ENCODE measurements around the gene NTN4. TPM values are rescaled to one million over a fixed set of nuclear protein-coding genes. Genes with fewer than 3 reads are reported as not detected.
"Not testable (repeated sequence)": the region's sequence is repeated elsewhere in the genome, so short reads cannot be mapped to it uniquely, and the experiment has no call there.

Gene NTN4
- total RNA-seq, 2 experiments from 2014 or later: not detected

DNA sequence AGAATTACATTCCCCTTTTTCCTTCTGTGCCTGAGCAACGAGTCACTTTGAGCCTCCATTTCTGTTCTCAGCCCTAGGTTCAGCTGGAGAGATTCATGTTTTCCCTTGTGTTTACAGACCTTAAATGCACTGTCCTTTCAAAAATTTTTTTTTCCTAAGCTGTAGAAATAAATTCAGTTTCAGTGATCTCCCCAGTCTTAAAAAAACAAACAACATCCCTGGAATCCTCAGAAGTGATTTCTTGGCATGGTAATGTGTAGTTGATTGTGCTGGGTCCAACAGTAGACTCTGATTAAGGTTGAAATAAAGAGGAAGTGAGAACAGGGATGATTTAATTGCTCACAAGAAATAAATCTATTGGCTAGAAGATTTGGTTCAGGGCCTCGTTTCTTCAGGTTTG lies 89.3 kb downstream of the NTN4 start:
- no peaks in the 10 kb centered on the region for H3K36me3 Mint-ChIP-seq
- no peaks in the 10 kb centered on the region for H3K9me3 Mint-ChIP-seq (ENCODE audit: low read depth)
- no peak overlapping the region for H3K4me3 Mint-ChIP-seq
- ATAC-seq (no peak), DNase-seq (no peak)
- H3K27ac Mint-ChIP-seq: no peak overlapping the region
- CTCF ChIA-PET: no interaction called here
- H3K4me1 Mint-ChIP-seq: peaks cover 7% of the 10 kb centered on the region
- peaks cover 37% of the 10 kb centered on the region for H3K27me3 Mint-ChIP-seq

DNA sequence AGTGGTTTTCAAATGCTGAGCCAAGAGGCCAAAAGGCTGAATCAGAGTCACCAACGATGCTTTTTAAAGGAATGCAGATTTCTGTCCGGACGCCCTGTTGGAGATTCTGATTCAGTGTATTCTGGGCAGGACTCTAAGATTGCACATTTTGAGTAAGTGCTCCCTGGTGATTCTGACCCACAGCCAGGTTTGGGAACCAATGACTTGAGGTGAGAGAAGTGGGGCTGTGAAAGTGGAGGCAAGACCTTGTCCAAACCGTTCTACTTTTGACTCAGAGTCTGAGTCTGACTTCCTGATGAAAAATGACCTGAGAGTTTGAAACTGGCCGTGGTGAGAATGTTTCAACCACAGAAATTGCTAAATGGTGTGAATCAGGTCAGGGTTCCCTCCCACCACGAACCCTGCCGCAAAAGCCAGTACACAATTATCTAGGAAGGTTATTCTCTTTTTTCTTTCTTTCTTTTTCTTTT lies 90.2 kb downstream of the NTN4 start:
- no peak overlapping the region for H3K27ac Mint-ChIP-seq

DNA sequence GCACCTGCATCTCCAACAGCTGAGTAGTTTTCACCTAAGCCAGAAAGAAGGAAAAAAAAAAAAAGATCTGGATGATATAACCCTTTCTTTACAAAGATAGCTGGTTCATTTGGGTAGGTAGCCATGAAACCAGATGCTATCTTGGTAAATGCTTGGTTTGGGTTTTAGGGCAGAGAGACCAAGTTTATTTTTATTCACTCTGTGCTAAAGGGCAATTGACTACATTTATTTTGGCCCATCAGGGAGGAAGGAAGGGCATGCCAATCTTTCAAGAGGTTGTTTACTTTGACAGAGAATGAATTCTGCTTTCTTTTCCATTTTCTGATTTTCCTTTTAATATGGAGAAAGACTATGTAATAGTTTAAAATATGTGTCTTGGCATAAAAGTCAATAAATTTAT lies 91.0 kb downstream of the NTN4 start:
- no peaks in the 10 kb centered on the region for H3K9me3 Mint-ChIP-seq (ENCODE audit: low read depth)
- ATAC-seq: no peak

More for the DNA sequence above, 90.2 kb downstream of the NTN4 start:
- CTCF ChIA-PET: no interaction called here
- Mint-ChIP-seq H3K9me3 (ENCODE audit: low read depth) (no peaks in the 10 kb centered on the region), H3K4me3 (no peak overlapping the region), H3K4me1 (peaks cover 7% of the 10 kb centered on the region), H3K27me3 (peaks cover 34% of the 10 kb centered on the region), H3K36me3 (no peaks in the 10 kb centered on the region)
- no peak for ATAC-seq
- no peak for DNase-seq

DNA sequence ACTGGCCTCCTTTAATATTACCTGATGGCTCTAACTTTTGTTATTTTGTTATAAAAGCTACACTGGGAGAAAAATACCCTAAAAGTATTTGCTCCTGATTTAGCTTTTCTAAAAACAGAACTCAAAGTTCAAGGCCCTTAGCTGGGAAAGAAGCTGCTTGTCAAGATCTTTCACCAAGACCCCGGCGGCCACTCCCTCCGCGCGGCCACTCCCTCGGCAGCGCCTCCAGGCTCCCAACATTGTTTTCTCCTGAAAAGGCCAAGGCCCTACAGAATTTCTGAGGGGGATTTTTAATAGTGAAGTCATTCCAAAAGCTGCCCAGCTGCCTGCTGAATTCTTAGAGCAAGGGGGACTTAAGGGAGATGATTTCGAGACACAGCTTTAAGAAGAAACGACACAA lies 96.4 kb downstream of the NTN4 start:
- Mint-ChIP-seq H3K27me3 (peaks cover 4% of the 10 kb centered on the region), H3K27ac (no peak overlapping the region), H3K4me3 (no peak overlapping the region), H3K36me3 (no peaks in the 10 kb centered on the region), H3K4me1 (no peaks in the 10 kb centered on the region), H3K9me3 (ENCODE audit: low read depth) (no peaks in the 10 kb centered on the region)
- CTCF ChIA-PET: no interaction called here
- ATAC-seq: no peak
- no peak for DNase-seq

More for the DNA sequence above, 91.0 kb downstream of the NTN4 start:
- Mint-ChIP-seq H3K36me3 (no peaks in the 10 kb centered on the region), H3K4me3 (no peak overlapping the region), H3K27me3 (peaks cover 30% of the 10 kb centered on the region), H3K27ac (no peak overlapping the region), H3K4me1 (peaks cover 7% of the 10 kb centered on the region)
- CTCF ChIA-PET: interaction anchor here (0.6 kb wide), 1 partner anchor 31 kb away, joined by 3 read pairs; no protein-coding TSS in a partner anchor
- no peak for DNase-seq

DNA sequence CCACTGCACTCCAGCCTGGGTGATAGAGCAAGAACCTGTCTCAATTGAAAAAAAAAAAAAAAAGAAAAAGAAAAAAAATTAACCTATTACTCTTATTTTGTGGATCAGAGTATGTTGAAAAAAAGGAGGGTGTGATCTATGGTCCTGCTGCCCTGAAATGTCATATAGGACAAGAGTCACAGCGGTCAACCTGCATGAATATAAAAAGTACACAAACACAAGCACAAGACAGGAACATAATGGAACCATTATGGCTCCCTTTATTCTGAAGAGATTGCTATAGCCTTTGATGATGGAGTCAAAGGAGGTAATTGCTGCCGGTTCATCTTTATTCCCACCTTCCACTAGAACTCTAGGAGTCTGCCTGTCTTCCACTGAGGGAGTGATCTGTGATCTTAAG lies 96.9 kb downstream of the NTN4 start:
- Mint-ChIP-seq H3K36me3 (no peaks in the 10 kb centered on the region), H3K9me3 (ENCODE audit: low read depth) (no peaks in the 10 kb centered on the region), H3K27ac (no peak overlapping the region), H3K27me3 (peaks cover 4% of the 10 kb centered on the region), H3K4me3 (no peak overlapping the region), H3K4me1 (no peaks in the 10 kb centered on the region)
- no peak for ATAC-seq
- no peak for DNase-seq
- CTCF ChIA-PET: no interaction called here

DNA sequence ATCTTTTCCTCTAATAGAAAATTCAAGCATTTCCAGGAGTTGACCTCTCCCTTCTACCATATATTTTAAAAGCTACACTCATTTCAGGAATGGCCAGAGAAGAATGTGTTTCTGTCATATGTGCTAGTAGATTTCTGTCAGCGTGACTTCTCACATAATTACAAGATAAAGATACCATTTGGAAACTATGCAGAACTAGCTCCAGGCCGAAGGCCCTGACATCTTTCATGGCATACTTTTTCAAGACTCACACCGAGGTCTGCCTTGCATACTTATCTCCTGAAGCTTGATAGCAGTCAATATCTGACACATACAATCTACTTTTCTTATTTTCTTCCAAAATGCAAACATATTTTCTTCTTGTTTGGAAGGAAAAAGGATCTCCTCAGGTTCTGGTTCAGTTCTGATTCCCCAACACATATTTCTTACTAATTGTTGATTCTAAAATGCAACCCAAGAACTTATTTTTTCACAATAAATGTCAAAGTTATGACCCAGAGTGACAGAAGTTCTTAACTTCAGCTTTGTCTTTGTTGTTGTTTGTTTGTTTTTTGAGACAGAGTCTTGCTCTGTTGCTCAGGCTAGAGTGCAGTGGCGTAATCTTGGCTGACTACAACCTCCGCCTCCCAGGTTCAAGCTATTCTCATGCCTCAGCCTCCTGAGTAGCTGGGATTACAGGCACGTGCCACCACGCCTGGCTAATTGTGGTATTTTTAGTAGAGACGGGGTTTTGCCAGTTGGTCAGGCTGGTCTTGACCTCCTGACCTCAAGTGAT lies 99.5 kb downstream of the NTN4 start:
- Mint-ChIP-seq H3K4me1 (no peaks in the 10 kb centered on the region), H3K9me3 (ENCODE audit: low read depth) (no peaks in the 10 kb centered on the region), H3K27ac (no peak overlapping the region), H3K4me3 (no peak overlapping the region), H3K36me3 (no peaks in the 10 kb centered on the region), H3K27me3 (no peaks in the 10 kb centered on the region)
- ATAC-seq (no peak), DNase-seq (no peak)
- CTCF ChIA-PET: no interaction called here

DNA sequence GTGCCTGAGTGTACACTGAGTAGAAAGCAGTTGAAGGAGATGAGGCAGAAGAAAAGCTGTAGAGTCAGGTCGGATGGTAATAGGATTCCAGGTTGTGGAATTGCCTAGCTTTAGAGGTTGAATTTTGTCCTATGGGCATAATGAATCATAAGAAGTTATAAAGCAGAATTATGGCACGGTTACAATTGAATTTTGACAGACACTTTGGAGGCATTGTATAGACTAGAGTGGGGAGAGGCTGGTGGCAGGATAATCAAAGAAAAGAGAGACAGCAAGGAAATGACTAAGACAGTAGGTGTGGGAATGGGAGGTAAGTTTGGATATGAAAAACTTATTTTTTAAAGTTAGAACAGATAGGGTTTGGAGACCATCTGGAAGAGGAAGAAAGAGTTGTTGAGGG lies 102.6 kb downstream of the NTN4 start:
- DNase-seq (no peak), ATAC-seq (no peak)
- Mint-ChIP-seq H3K36me3 (no peaks in the 10 kb centered on the region), H3K9me3 (ENCODE audit: low read depth) (no peaks in the 10 kb centered on the region), H3K27me3 (no peaks in the 10 kb centered on the region), H3K4me3 (no peak overlapping the region), H3K27ac (no peak overlapping the region), H3K4me1 (no peaks in the 10 kb centered on the region)
- CTCF ChIA-PET: no interaction called here

DNA sequence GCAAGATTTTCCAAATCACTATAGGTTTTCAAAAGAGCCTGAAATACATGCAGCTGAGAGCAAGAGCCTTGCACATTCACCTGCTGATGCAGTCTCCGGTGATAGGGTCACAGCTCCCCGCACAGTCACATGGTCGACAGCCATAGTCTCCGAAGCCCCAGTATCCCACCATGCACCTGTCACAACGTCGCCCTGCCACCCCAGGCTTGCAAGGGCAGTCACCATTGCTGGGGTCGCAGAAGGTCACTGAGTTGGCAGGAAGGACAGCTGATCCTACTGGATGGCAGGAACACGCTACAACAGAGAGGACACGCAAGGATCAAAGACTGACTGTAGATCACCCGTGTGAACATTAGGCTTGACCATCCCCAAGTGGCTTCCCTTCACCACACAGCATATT lies 107.1 kb downstream of the NTN4 start:
- CTCF ChIA-PET: no interaction called here
- Mint-ChIP-seq H3K4me1 (no peaks in the 10 kb centered on the region), H3K4me3 (no peak overlapping the region), H3K36me3 (no peaks in the 10 kb centered on the region), H3K27me3 (no peaks in the 10 kb centered on the region), H3K27ac (no peak overlapping the region), H3K9me3 (ENCODE audit: low read depth) (no peaks in the 10 kb centered on the region)
- ATAC-seq: no peak
- DNase-seq: no peak

DNA sequence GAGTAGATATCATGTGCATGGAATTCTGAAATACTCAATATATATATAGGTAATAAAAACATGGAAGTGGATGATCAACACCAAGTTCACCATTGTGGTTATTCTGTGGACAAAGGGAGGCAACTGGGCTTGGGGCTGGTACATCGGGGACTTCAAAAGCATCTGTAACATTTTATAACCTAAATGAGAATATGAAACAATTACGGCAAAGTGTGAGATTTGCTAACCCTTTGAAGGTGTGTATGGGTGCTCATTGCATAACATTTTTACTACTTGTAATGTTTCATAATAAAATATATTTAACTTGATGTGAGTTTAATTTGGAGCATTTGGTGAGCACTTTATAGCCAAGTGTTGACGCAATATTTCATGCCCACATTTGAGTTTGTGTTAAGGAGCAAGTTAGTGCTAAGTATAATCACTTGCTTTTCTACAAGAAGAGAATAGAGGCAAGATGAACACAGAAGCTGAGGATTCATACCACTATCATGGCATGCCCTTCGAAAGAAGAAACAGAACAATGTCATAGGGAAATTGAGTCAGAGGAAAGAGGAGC lies 109.3 kb downstream of the NTN4 start:
- ATAC-seq (no peak), DNase-seq (no peak)
- Mint-ChIP-seq H3K4me1 (no peaks in the 10 kb centered on the region), H3K4me3 (no peak overlapping the region), H3K27me3 (no peaks in the 10 kb centered on the region), H3K9me3 (ENCODE audit: low read depth) (no peaks in the 10 kb centered on the region), H3K27ac (no peak overlapping the region), H3K36me3 (no peaks in the 10 kb centered on the region)
- CTCF ChIA-PET: no interaction called here

DNA sequence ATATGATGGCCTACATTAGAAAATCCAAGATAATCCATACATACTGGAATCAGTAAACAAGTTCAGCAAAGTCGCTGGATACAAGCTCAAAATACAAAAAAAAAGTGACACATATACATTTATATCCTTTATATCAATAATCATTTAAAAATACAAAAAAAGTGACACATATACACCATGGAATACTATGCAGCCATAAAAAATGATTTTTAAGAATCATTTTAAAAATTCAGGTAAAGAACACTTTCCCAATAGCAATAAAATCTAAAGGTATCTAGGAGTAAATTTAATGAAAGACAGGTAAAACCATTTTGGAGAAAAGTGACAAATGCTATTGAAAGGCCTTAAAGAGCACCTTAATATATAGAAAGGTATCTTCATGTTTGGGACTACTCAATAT lies 111.9 kb downstream of the NTN4 start:
- Mint-ChIP-seq H3K36me3 (no peaks in the 10 kb centered on the region), H3K4me3 (no peak overlapping the region), H3K9me3 (ENCODE audit: low read depth) (no peaks in the 10 kb centered on the region), H3K27ac (no peak overlapping the region), H3K27me3 (peaks cover 7% of the 10 kb centered on the region), H3K4me1 (no peaks in the 10 kb centered on the region)
- DNase-seq (no peak), ATAC-seq (no peak)
- CTCF ChIA-PET: no interaction called here

DNA sequence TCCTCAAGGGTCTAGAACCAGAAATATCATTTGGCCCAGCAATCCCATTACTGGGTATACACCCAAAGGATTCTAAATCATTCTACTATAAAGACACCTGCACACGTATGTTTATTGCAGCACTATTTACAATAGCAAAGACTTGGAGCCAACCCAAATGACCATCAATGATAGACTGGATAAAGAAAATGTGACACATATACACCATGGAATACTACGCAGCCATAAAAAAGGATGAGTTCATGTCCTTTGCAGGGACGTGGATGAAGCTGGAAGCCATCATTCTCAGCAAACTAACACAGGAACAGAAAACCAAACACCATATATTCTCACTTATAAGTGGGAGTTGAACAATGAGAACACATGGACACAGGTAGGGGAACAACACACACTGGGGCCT lies 112.8 kb downstream of the NTN4 start:
- H3K4me1 Mint-ChIP-seq; CTCF ChIA-PET; H3K4me3 Mint-ChIP-seq; H3K27ac Mint-ChIP-seq; ATAC-seq; DNase-seq; H3K27me3 Mint-ChIP-seq; H3K9me3 Mint-ChIP-seq (ENCODE audit: low read depth); H3K36me3 Mint-ChIP-seq: not testable (repeated sequence)

DNA sequence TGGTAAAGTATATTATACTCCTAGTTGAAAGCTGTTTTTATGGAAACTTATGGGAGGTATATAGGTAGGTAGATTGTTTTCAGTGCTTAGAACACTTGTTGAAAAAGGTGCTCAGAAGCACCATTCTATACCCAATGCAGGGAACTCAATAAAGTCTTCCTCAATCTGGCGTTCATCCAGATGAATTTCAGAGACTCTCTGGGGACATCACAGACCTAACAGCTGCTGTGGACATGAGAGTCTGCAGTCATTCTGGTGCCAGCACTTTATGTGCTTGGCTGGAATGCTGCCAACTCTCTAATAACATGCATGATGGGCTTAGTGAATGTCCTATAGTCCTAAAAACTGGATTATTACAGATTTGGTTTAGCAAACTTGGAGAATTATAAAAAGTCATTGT lies 115.9 kb downstream of the NTN4 start:
- no peak for DNase-seq
- Mint-ChIP-seq H3K27me3 (peaks cover 7% of the 10 kb centered on the region), H3K9me3 (ENCODE audit: low read depth) (no peaks in the 10 kb centered on the region), H3K4me1 (no peaks in the 10 kb centered on the region), H3K36me3 (no peaks in the 10 kb centered on the region), H3K27ac (no peak overlapping the region), H3K4me3 (no peak overlapping the region)
- CTCF ChIA-PET: no interaction called here
- no peak for ATAC-seq

DNA sequence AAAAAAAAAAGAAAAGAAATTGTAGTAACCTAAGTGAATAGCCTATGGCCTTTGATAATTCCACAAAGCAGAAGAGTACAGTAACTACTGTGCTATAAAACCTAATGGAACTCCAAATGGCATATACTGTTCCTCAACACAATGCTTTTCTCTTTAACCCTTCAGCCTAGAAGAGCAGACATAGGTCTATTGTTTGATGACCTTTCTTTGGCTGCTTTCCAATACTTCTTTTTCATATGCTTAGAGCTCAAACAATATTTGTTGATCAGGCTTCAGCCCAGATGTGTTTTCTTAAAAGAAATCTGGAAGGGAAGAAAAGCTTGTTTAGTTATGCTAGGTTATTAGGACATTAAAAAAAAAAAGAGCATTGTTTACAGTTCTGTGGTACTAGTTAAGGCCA lies 116.4 kb downstream of the NTN4 start:
- DNase-seq (no peak), ATAC-seq (no peak)
- H3K4me3 Mint-ChIP-seq: no peak overlapping the region
- no peaks in the 10 kb centered on the region for H3K9me3 Mint-ChIP-seq (ENCODE audit: low read depth)
- H3K27me3 Mint-ChIP-seq: peaks cover 7% of the 10 kb centered on the region
- no peaks in the 10 kb centered on the region for H3K4me1 Mint-ChIP-seq
- no peak overlapping the region for H3K27ac Mint-ChIP-seq
- CTCF ChIA-PET: no interaction called here
- H3K36me3 Mint-ChIP-seq: no peaks in the 10 kb centered on the region

DNA sequence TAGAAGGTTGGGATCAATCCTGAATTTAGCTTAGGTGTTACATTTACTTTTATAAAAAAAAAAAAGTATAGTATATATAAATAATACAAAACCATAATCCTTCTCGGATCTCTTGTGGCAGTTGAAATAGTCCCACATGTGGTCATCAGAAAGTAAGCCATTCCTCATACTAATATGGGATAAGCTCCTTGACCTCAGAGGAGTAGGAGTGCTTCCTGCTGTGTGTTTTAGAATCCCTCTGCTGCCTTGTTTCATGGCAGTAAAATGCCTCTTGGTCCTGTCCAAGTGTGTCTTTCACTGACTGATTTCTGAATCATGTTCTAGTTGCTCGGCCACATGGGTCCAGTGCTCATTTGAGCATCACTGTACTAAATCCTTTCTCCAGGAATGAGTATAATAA lies 117.0 kb downstream of the NTN4 start:
- CTCF ChIA-PET: no interaction called here
- ATAC-seq (no peak), DNase-seq (no peak)
- H3K36me3 Mint-ChIP-seq: no peaks in the 10 kb centered on the region
- peaks cover 7% of the 10 kb centered on the region for H3K27me3 Mint-ChIP-seq
- H3K27ac Mint-ChIP-seq: no peak overlapping the region
- H3K4me1 Mint-ChIP-seq: no peaks in the 10 kb centered on the region
- H3K9me3 Mint-ChIP-seq (ENCODE audit: low read depth): no peaks in the 10 kb centered on the region
- H3K4me3 Mint-ChIP-seq: no peak overlapping the region
